K562 (cell line): ENCODE data around the gene LRRC8E. TPM values are rescaled to one million over a fixed set of nuclear protein-coding genes. Genes with fewer than 3 reads are reported as not detected.

Experiments used
- E2F4 ChIP-seq: sonication (generic); formaldehyde crosslinking; IDR thresholded peaks from 2 replicates; pipeline ENCODE4 v1.8.0; 2022; ENCODE audit warnings: mild to moderate bottlenecking, low read depth, missing genetic modification reagents
- FIP1L1 ChIP-seq: fragments of 200-400 bp; formaldehyde crosslinking; IDR thresholded peaks from 2 replicates; pipeline ENCODE4 v1.6.1; 2018; ENCODE audit warnings: mild to moderate bottlenecking, low read depth, low read length; ENCODE audit not compliant: poor library complexity, severe bottlenecking
- HINFP ChIP-seq: fragments of 450-650 bp; conservative IDR thresholded peaks from 2 replicates; pipeline ENCODE4 v1.6.1; 2016; ENCODE audit warnings: missing genetic modification characterization, low read depth, mild to moderate bottlenecking, control low read depth, missing compliant biosample characterization
- NFRKB ChIP-seq: fragments of 450-650 bp; IDR thresholded peaks from 2 replicates; pipeline ENCODE4 v1.6.1; 2016; ENCODE audit warnings: low read depth
- VEZF1 ChIP-seq: fragments of 200-800 bp; sonication (Bioruptor generic); IDR thresholded peaks from 2 replicates; pipeline ENCODE4 v1.6.1; 2017; ENCODE audit warnings: missing genetic modification characterization, missing compliant biosample characterization
- XRCC4 ChIP-seq: IDR thresholded peaks from one replicate; pipeline ENCODE4 v1.6.1; 2011; ENCODE audit not compliant: insufficient read depth, insufficient read length; ENCODE audit errors: extremely low read depth
- ZBTB11 ChIP-seq, 3 experiments: fragments of 200-800 bp in 1 of 3; fragments of 250-450 bp in 1 of 3; fragments of 450-650 bp in 1 of 3; sonication (Bioruptor Pico) in 1 of 3; sonication (Bioruptor generic) in 1 of 3; formaldehyde crosslinking in 1 of 3; IDR thresholded peaks; 2 replicates each; pipeline versions ENCODE4 v1.6.1 to v1.8.0; 2016 to 2022; ENCODE audit warnings: mild to moderate bottlenecking in 2 of 3, missing genetic modification characterization in 2 of 3, missing compliant biosample characterization in 1 of 3, moderate library complexity in 1 of 3
- ZHX1 ChIP-seq: fragments of 150-350 bp; conservative IDR thresholded peaks from 2 replicates; pipeline ENCODE4 v1.6.1; 2014; ENCODE audit warnings: low read length
- ZNF263 ChIP-seq: sonication (generic); formaldehyde crosslinking; IDR thresholded peaks from 2 replicates; pipeline ENCODE4 v1.8.0; 2022; ENCODE audit warnings: mild to moderate bottlenecking, missing genetic modification reagents, borderline replicate concordance
- ZNF431 ChIP-seq: sonication (generic); formaldehyde crosslinking; IDR thresholded peaks from 2 replicates; pipeline ENCODE4 v1.8.0; 2022; ENCODE audit warnings: mild to moderate bottlenecking, missing genetic modification reagents
- ZNF830 ChIP-seq: fragments of 250-450 bp; sonication (Bioruptor Pico); IDR thresholded peaks from 2 replicates; pipeline ENCODE4 v1.5.0; 2021; ENCODE audit warnings: mild to moderate bottlenecking
- polyA plus RNA-seq, 8 experiments: library from polyadenylated mRNA; depleted of rRNA in 4 of 8; stranded (reverse) in 5 of 8; unstranded in 3 of 8; fragments of >200 nt; fragmentation: Nextera tagmentation in 2 of 8; fragmentation: Illumina TruSeq in 1 of 8; extraction: Ambion mirVana in 2 of 8; extraction: Trizol in 1 of 8; gene quantifications; 2 replicates each; pipeline versions ENCODE4 v1.2.1 to v1.2.3, GENCODE V29; 2011 to 2014; ENCODE audit warnings: inconsistent platforms in 1 of 8, missing spikeins in 1 of 8
- total RNA-seq, 7 experiments: library from RNA; depleted of rRNA in 6 of 7; stranded (reverse); fragments of >200 nt in 6 of 7; fragmentation: Illumina TruSeq in 2 of 7; extraction: Trizol in 2 of 7; gene quantifications; 2 replicates each; pipeline versions ENCODE4 v1.2.1 to v1.2.3, GENCODE V29; 2011 to 2021; ENCODE audit warnings: low replicate concordance in 1 of 7

LRRC8E gene
- total and polyA plus RNA-seq, 9 of the 15 experiments (the other 6 are each of a cell fraction or from before 2014, with no cell fraction given) = 0.08 to 5.7 (median 3.5) TPM; not detected in 1

GRCh38 chr19:7919610-7920518, 31.6 kb downstream of the LRRC8E start, which contains the start of gene SNAPC2 (continued):
- no peak for TF ChIP-seq HINFP (tag)
- TF ChIP-seq VEZF1 (CRISPR knock-in tag) = no peak
- TF ChIP-seq ZNF263 = 0 out of 2 replicates have a peak, but pooled peaks have one; percentile 28
- peak in 1 of 3 experiments; percentile 14; a peak in 1 of 6 replicates for TF ChIP-seq ZBTB11 (CRISPR knock-in tag; IDR thresholded peaks at IDR 0.05)
- TF ChIP-seq ZHX1 = no peak
- TF ChIP-seq NFRKB = no peak
- TF ChIP-seq ZNF830 (CRISPR knock-in tag) = no peak
- TF ChIP-seq XRCC4 = no peak
- TF ChIP-seq FIP1L1 = peak; percentile 87
- no peak for TF ChIP-seq E2F4 (CRISPR knock-in tag)
- no peak for TF ChIP-seq ZNF431
